Activated effector memory CD4-positive, alpha-beta T cell treated with anti-CD3 and anti-CD28 coated beads, Interleukin-2, amount 50 U/mL, for 16 hours (primary cell): ENCODE measurements around the gene CRAT.

Experiments used
- DNase-seq: peaks from one replicate; pipeline ENCODE4 v3.0.0-alpha.2; 2020

Gene CRAT

DNA sequence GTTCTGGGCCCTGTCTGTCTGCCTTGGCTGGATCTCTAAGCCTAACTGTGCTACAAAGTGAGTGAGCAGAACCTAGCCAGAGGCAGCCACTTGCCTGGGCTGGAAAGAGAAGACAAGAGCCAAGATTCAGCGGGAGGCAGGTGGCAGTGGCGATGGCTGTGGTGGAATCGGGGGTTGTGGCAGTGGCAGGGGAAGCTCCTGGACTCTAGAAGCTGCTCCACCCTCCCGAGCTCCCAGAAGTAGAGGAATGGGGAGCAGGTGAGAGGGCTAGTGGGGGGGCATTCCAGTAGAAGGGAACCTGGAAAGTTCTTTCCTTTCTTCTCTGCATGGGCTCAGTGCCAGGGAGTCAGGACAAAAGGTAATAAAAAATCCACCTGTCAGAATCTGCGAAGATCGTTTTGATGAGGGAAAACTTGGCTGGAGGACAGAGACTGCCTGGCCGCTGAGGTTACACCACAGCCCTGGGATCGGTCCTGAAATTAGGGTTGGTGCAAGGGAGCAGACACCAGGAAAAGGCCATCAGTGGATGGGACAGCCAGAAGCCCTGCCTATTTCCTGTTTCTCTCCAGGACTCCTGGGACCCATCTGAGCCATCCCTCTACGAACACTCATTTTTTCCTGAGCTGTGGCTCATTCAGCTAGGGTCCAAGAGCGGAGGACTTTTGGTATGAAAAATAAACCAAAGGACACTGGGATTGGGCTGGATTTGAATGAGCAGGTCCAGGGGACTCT lies 1.6 kb downstream of the CRAT start:
- no peak for DNase-seq

DNA sequence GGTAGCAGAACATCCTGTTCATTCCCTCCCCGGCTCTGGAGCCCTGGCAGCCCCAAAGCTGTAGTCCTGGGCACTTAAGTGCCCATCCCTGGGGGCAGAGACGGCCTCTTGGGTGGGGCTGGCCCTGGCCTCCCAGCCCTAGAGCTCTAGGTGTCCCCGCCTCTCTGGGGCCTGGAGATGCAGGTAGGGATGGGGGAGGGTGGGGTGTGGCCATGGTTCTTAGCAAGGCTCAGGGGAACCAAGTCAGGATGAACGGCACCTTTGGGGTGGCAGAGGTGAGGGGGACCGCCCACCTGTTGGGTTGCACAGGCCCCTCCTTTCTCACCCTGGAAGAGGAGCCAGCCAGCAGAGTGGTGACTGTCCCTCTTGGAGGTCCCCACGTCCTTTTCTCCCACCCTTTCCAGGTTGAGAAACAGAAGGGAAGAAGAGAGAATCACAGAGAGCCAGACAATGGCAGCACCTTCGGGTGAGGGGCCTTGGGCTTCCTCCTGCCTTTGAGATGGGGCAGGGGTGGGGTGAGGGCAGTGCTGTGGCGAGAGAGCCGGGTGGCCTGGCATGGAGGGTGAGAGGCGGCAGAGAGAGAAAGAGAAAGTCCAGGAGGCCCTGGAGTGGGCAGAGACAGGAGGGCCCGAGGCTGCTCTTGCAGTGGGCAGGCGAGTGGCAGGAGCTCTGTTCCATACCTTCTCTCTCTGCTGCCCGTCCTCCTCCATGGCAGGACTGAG lies 2.3 kb downstream of the CRAT start:
- no peak for DNase-seq

- DNase-seq, result no peak
These were observed 2.9 kb downstream of the CRAT start for GRCh38 chr9:129107651-129108050.

GRCh38 chr9:129105857-129106694 lies 4.5 kb downstream of the CRAT start:
- DNase-seq, result no peak

DNA sequence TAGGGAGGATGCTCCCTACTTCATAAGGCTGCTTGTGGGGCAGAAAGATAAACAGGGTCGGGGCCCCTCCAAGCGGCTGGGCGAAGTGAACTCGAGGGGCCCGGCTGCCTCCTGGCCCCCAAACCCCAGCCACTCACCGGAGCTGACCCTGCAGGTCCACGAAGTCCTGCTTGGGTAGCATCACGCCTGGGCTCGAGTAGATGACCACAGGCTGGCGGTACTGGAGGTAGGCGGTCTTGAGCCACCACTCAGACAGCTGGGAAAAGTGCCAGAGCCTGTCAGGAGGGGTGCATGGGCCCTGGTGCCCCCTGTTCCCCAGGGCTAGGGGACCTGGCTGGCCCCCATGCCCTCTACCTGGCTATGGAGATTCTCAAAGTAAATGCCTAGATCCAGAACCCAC lies 6.5 kb downstream of the CRAT start:
- no peak for DNase-seq

DNA sequence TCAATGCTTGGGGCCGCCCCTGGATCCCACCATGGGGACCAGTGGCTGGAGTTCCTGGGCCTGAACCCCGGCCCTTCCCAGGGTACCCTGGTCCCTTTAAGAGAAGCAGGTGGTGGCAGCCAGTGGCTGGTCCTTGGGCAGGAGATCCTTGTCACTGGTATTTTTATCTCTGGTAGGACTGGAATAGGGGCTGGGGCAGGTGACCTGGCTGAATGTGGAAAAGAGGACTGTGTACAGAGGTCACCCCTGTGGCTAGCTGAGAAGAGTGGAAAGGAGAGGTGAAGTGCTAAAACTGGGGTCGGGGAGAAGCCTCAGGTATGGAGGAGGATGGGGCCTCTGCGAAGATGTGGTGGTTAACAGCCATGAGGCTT lies 7.0 kb downstream of the CRAT start:
- no peak for DNase-seq

DNA sequence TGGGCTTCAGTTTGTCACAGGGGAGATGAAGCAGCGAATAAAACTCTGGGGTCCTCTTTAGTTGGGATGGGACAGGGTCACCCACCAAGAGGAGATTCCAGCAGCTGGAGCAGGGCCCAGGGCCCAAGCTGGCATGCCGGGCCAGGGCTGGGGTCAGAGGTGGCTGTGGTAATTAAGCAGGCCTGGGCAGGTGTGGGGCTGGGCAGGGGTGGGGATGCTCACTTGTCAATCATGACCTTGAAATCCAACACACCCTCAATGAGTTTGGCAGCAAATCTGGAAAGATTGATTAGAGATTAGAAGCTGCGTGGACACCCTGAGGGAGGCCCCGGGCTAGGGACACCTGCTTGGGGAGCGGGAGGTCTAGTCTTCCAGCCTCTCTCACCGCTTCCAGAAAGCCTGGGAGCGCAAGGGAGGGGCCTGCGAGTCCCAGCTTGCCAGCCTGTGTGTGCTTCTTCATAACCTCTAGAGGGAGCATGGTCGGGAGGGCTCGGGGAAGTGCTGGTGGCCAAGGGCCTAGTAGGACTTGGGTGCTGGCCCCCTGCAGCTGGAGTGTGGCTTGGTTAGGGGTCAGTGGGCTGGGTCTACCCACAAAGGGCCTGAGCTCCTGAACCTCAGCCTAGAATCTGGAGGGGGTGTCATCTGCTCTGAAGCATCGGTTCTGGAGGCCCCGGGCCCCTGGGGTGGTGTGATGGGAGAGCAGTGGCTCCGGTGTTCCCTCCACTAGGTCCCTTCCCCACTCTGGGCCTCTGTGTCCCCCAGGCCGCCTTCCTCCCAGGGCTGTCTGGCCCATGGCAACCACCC lies 7.6 kb downstream of the CRAT start:
- DNase-seq, result no peak

DNA sequence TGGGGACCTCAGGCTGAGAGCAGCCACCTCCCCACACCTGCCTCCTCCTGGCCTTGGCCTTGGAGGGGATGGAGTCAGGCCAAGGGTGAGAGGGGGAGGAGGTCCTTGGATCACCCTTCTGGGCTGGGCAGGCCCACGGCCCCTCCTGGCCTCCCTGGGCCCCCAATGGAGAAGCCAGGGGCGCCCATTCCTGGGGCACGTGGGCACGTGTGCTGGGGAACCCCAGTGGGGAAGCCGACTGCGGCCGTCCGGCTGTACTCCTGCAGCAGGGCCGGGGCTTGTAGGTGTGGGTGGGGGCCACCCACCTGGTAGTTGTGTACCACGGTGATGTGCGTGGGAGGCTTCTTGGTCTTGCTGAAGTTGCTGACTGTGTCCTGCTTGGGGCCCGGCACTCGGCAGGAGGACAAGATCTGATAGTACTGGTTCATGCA lies 8.5 kb downstream of the CRAT start:
- DNase-seq, result no peak

DNA sequence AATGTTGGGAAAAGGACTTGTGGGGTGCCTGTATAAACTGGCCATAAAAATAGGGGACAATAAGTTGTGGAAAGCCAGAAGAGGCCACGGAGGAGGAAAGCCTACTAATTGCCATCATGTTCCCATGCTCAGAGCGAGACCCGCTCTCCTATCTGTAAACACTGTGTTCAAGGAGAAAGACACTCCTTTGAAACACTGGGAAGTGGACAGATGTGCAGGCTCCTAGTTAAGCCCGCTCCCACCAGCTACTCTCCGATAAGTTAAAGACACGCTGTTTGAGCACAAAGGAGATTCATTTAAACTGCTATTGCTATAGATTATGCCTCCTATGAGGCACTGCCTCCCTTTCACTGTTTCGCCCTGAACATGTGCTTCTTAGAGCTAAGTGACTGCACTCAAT lies 9.3 kb downstream of the CRAT start:
- DNase-seq, result no peak

DNA sequence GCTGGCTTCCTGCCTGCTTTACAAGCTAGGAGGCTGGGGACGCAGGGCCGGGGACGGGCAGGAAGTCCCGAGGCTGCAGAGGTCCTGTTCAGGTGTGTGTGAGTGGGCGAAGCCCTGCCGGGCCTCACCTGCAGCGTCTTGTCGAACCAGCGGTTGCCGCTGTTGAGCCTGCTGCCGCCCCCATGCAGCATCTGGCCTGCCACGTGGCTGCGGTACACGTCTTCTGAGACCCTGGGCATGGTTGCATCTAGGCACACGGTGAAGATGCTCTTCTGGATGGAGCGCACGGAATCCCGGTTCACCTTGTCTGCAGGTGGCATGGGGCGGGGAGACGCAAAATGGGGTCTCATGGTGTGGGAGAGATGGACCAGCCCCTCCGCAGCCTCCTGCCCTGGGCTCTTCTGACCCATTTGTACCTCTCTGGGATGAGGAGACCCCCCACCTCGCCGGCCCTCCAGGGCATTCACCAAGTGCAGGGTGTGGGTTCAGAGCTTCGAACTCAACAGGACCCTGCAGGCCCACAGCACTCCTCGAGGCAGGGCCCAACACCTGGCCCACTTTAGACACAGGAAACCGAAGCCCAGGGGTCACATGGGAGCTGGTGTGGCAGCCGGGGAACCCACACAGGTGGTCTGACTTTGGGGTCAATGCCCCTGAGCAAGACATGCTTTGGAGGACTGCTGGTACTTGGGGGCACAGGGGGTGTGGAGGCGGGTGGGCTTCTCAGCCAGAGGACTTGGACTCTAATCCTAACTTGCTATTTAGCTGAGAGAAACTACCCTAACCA lies 10.0 kb downstream of the CRAT start:
- no peak for DNase-seq

DNA sequence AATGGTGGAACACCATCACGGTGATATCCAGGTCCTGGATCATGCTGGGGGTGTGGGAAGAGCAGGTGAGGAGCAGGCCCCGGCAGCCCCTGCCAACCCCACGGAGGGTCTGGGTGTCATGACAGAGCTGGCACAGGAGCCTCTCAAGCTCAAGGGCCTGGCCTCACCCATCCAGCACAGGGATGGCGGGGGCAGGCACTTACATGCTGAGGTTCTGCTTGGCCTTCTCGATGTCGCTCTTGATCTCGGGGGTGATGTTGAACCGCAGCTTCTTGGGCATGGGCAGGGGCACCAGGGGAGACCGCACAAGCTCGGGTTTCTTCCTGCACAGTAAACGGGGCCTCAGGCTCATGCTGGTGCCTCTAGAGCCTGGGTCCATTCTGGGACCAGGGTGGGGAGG lies 12.3 kb downstream of the CRAT start:
- DNase-seq, result no peak

DNA sequence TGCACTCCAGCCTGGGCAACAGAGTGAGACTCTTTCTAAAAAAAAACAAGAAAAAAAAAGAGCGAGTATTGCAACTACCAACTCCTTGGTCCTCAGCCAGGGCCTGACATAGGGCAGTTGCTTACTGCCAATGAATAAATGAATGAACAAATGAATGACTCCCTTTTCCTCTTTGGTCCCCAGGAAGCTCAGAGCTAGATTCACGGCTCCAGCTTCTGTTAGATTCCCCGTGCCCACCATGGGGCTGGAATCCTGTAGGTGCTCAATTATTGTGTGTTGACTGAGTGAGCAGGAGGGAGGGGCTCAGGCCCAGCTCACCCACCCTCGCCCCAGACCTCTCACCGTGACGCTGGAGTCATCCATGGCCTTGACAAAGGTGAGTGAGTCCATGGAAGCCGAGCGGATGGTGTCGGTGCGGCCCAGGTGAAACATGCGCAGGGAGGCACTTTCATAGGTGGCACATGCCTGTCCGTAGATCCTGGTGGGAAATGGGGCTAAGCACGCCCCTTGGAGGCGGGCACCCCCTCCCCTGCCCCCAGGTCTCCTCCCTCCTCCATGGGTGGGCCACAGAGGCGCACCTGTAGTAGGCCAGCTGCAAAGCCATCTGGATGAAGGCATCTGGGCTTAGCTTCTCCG lies 12.8 kb downstream of the CRAT start:
- no peak for DNase-seq

GRCh38 chr9:129095908-129096307 lies 14.7 kb downstream of the CRAT start:
- DNase-seq, result no peak

- no peak for DNase-seq
These were observed 15.4 kb downstream of the CRAT start for GRCh38 chr9:129095170-129095667.

GRCh38 chr9:129094387-129095169 lies 16.0 kb downstream of the CRAT start:
- no peak for DNase-seq

DNA sequence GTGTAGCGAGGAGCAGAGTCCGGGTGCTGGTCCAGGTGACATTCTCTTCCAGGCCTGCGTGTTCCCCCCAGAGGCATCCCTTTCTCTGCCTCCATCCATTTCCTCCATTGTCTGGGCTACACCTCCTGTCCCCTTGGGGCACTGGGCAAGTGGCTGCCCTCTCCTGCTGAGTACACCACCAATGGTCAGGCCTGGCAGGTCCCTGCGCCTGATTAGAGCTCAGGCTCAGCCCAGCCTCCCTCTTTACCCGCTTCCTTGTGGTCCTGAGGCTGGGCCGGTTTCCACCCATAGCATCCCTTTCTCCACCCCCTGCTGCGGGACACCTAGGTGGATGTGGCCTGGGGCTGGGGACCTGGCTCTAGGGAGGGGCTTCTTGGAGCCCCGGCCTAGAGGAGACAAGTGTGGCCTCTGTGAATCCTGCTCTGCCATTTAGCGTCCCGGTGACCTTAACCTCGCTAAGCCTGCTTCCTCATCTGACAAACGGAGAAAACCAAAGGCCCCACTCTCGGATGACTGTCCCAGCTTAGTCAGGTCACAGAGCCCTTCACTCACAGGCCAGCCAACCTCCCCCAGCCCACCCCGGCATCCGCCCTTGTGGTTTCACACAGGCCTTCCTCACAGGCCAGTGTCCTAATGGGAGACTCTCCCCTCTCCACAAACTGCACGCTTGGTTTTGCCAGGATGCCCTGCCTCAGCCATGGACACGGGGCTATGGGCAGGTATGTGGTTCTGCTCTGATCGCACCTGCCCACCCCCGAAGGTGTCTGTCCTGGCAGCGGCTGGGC lies 16.8 kb downstream of the CRAT start:
- no peak for DNase-seq

GRCh38 chr9:129089246-129089645 lies 21.3 kb downstream of the CRAT start:
- no peak for DNase-seq

DNA sequence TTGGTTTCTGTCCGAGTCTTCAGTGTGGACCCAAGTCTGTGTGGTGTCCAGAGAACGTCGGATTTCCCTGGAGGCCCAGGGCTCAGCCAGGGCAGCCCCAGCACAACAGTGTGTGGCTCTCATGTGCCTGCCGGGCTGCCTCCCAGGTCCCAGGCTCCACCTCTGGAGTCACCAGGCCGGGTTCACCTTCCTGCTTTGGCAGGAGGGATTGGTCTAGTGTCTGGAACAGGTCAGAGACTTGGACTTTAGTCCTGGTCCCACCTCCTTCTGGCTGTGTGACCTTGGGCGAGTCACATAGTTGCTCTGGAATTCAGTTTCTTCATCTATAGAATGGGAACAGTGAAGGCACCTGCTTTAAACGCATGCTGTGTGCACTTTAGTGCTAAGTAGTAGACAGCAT lies 26.5 kb downstream of the CRAT start:
- no peak for DNase-seq

DNA sequence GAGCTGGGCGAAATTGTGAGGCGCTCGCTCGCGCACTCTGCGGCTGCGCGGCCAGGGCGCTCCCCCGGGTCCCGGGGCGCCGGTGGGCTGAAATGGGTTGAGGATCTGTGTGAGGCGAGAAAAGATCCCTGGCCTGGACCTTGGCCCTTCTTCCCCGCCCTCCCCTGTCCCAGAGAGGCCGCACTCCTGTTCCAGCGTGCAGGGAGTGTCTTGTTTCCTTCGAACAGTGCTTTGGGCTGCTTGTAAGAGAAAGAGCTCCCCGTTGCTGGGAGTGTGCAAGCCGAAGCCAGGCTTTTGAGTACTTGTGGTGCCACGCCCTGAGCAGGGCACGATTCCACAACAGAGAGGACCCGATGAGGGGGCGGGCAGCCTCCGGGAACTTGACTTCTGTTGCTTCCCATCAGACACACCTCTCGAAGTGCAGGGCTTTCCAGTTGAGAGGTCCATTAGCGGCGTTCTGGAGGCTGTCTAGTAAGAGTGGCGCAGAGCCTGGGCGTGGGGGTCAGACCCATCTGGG lies 29.1 kb downstream of the CRAT start:
- no peak for DNase-seq
